Stimulated activated CD4-positive, alpha-beta T cell treated with anti-CD3 and anti-CD28 coated beads, Interleukin-12 subunit alpha, Interleukin-12 subunit beta, amount 100 ng/mL, for 4 hours (primary cell): ENCODE measurements around the gene FANCG.

Source experiments
- DNase-seq: peaks from one replicate; pipeline ENCODE4 v3.0.0-alpha.2; 2020

FANCG gene

DNA sequence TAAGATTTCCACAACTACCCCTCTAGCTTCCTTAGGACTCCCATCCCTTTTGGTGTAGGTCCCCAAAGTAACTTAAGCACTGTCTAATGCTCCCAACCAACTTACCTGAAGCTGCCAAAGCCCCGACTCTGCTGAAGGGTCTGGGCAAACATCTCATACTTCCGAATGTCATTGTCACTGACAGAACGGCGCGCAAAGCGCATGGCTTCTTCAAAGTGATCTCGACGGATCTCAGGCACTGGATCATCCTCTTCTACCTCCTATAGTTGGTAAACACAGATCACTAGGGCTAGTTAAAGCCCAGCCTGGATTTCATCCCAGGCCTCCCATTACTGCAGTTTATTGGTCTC lies 22.5 kb downstream of the FANCG start:
- DNase-seq = no peak

DNA sequence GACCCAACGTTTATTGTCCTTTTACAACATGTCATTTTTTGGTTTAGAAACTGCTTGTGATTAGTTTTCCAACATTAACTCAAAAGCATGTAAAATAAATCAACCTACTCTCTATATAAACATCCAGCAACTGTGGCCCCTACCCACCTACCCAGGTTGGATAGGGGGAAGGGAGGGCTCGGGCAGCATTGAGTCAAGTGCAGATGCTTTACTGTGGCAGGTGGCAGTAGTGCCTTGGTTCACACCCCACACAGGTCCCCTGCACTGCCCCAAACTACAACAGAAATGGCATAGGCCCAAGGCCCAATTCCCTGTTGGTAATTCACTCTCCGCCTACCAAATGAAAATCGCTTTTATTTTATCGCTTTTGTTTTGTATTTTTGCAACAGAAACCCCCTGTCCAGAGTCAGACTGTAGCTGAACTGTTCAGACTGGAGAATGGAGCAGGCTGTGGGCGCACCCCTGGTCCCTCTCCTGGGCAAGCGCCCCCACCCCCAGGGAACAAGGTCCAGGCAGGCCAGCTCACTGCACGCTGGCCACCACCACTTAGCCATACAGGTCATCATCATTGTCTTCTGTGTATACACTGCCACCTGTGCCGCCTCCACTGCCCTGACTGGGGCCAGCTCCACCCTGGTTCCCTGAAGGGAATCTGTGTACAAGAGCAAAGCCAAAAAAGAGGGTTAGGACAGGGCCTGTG lies 23.0 kb downstream of the FANCG start:
- no peak for DNase-seq

DNA sequence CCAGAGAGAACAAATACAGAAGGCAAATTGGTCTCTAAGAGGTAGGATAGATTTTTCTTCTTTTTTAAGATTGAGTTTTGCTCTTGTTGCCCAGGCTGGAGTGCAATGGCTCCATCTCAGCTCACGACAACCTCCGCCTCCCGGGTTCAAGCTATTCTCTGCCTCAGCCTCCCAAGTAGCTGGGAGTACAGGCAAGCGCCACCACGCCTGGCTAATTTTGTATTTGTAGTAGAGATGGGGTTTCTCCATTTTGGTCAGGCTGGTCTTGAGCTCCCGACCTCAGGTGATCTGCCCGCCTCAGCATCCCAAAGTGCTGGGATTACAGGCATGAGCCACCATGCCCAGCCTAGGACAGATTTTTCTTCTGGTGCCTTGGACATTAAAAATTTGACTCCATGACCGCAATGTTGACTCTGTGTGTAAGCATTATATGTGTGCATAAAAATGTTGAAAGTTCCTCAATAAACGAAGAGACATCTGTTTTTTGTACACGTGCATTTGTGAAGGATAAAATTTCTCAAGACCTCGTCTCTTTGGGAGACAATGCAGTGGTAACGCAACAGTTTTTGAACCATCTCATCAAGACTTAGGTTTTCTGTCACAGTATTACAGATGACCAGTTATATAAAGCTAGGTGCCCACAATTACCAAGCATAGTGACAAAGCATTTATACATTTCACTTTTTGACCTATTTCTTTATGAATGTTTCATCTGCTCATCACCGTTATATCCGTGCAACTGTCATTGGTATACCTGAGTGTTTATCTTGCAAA lies 24.7 kb downstream of the FANCG start:
- DNase-seq = no peak

- no peak for DNase-seq
Observed at GRCh38 chr9:35054185-35054835, 25.4 kb downstream of the FANCG start.

DNA sequence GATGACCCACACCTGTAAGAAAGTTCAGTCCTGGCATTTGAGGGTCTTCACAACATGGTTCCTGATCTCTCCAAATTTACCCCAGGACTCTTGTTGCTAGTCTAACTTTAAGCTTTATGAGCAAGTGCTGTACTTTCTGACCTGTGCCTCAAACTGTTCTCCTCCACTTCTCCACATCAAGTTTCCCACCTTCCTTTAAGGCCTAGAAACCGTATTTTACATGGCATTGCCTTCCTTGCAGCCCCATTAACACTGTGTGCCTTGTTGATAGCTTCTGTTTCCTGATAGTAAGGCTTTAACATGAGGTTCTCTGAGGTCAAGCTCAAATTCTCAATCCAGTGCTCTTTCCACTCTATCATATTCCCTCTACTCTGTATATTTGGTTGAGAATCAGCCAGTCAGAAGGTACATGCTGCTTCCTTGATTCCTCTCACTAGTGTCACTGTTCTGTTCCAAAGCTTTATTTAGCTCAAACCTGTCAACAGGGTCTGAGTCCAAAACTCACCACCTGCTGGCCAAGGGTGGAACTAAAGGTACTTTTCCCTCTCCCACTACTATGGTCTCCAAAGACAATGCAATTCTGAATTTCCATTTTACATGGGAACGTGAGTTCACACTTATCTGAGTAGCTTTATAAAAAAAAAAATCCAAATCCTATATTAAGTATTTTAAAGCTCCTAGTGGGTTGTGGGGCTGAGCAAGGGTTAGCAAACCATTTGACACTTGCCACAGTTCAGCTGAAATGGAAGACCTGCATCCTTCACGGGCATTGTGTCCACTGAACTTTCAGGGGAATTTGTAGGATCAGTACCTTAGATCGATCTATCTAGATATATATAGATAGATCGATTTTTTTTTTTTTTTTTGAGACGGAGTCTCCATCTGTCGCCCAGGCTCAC lies 28.4 kb downstream of the FANCG start:
- DNase-seq = peak; percentile 47

- DNase-seq = no peak
Observed at GRCh38 chr9:35048511-35048910, 31.2 kb downstream of the FANCG start.

GRCh38 chr9:35044071-35044470 lies 35.7 kb downstream of the FANCG start:
- DNase-seq = no peak

- no peak for DNase-seq
Observed at GRCh38 chr9:35042891-35043545, 36.7 kb downstream of the FANCG start.

GRCh38 chr9:35042081-35042604 lies 37.6 kb downstream of the FANCG start:
- DNase-seq = no peak

- peak; percentile 37 for DNase-seq
Observed at GRCh38 chr9:35035851-35036701, 43.7 kb downstream of the FANCG start.

GRCh38 chr9:35033101-35033500 lies 46.6 kb downstream of the FANCG start:
- DNase-seq = no peak

DNA sequence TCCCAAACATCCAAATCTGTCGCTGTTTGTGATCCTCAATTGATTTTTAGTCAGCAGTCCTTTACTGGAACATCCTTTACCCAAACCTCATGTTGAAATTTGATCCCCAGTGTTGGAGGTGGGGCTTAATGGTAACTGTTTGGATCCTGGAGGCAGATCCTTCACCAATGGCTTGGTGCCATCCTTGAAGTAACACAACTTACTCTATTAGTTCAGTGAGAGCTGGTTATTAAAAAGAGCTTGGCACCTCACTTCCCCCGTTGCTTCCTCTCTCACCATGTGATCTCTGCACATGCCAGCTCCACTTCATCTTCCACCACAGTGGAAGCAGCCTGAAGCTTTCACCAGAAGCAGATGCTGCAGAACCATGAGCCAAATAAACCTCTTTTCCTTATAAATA lies 49.9 kb downstream of the FANCG start:
- DNase-seq = no peak

DNA sequence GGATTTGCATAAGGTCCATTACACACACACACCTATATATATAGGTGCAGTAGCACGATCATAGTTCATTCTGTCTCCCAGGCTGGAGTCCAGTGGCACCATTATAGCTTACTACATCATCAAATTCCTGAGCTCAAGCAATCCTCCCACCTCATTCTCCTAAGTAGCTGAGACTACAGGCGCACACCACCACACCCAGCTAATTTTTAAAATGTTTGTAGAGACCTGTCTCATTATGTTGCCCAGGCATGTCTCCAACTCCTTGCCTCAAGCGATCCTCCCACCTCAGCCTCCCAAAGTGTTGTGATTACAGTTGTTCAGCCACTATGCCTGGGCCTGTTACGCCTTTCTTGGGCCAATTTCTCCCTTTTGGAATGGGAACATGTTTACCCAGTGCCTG lies 50.5 kb downstream of the FANCG start:
- DNase-seq = no peak

- DNase-seq = no peak
Observed at GRCh38 chr9:35028341-35028740, 51.4 kb downstream of the FANCG start.

DNA sequence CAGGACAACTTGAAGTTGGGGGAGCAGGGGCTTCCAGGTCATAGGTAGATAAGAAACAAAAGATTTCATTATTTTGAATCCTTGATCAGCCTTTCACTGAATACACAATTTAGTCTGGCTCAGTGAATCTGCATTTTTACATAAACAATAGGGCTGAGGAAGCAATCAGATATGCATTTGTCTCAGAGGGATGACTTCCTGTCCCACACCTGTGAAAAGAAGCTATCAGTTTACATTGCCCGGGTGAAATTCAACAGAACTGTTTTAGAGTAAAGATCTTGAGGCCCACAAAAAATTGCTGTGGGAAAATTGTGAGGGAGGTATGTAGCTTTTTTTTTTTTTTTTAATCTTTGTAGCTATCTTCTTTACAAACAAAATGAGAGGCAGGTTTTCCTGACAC lies 51.9 kb downstream of the FANCG start:
- no peak for DNase-seq

- no peak for DNase-seq
Observed at GRCh38 chr9:35027374-35027773, 52.4 kb downstream of the FANCG start.

GRCh38 chr9:35026671-35027070 lies 53.1 kb downstream of the FANCG start:
- no peak for DNase-seq
